Spleen (tissue), 11 donors: ENCODE data around the gene PTHLH. TPM values are rescaled to one million over a fixed set of nuclear protein-coding genes. Genes with fewer than 3 reads are reported as not detected.

ENCODE experiments used
- DNase-seq: peaks from one replicate; pipeline ENCODE4 v3.0.0-alpha.2; 2020
- H3K27ac ChIP-seq, 8 donors: fragments of 200-600 bp; sonication (generic) in 7 of 8; 1 replicate in 4 of 8; 2 replicates in 4 of 8; pipeline versions ENCODE4 v1.5.0 to v1.8.0; 2016 to 2021; ENCODE audit warnings: inconsistent platforms in 4 of 8, mild to moderate bottlenecking in 4 of 8, moderate library complexity in 1 of 8
- H3K27me3 ChIP-seq, 7 donors: fragments of 200-600 bp; sonication (generic) in 6 of 7; replicated peaks in 1 of 7; 1 replicate in 4 of 7; 2 replicates in 3 of 7; pipeline versions ENCODE4 v1.5.0 to v1.8.0; 2016 to 2021; ENCODE audit warnings: inconsistent platforms in 3 of 7, mild to moderate bottlenecking in 1 of 7
- H3K36me3 ChIP-seq, 6 donors: fragments of 200-600 bp; sonication (generic) in 5 of 6; 1 replicate in 4 of 6; 2 replicates in 2 of 6; pipeline versions ENCODE4 v1.5.0 to v1.8.0; 2016 to 2021; ENCODE audit warnings: inconsistent platforms in 2 of 6
- H3K4me1 ChIP-seq, 6 donors: fragments of 200-600 bp; sonication (generic) in 5 of 6; 1 replicate in 3 of 6; 2 replicates in 3 of 6; pipeline versions ENCODE4 v1.5.0 to v1.8.0; 2016 to 2021; ENCODE audit warnings: inconsistent platforms in 3 of 6
- H3K4me3 ChIP-seq, 8 donors: fragments of 200-600 bp; sonication (generic) in 7 of 8; 1 replicate in 4 of 8; 2 replicates in 4 of 8; pipeline versions ENCODE4 v1.5.0 to v1.8.0; 2016 to 2021; ENCODE audit warnings: inconsistent platforms in 4 of 8, mild to moderate bottlenecking in 4 of 8, moderate library complexity in 2 of 8
- H3K9me3 ChIP-seq, 8 donors: fragments of 200-600 bp; sonication (generic) in 7 of 8; 1 replicate in 4 of 8; 2 replicates in 4 of 8; pipeline versions ENCODE4 v1.5.0 to v1.8.0; 2016 to 2021; ENCODE audit warnings: inconsistent platforms in 4 of 8
- CTCF ChIP-seq, 11 experiments: fragments of 200-600 bp in 7 of 11; fragments of 450-650 bp in 4 of 11; sonication (generic) in 4 of 11; IDR thresholded peaks in 8 of 11; conservative IDR thresholded peaks in 3 of 11; 1 replicate in 7 of 11; 2 replicates in 4 of 11; pipeline versions ENCODE4 v1.4.0 to v1.8.0; 2016 to 2021; ENCODE audit warnings: antibody characterized with exemption in 11 of 11, inconsistent platforms in 4 of 11, mild to moderate bottlenecking in 1 of 11
- POLR2A ChIP-seq, 3 donors: fragments of 450-650 bp; IDR thresholded peaks; one replicate each; pipeline ENCODE4 v1.5.1; 2017; ENCODE audit warnings: antibody characterized with exemption in 3 of 3, mild to moderate bottlenecking in 1 of 3
- POLR2AphosphoS5 ChIP-seq, 3 donors: sonication (generic); formaldehyde crosslinking; IDR thresholded peaks; one replicate each; pipeline ENCODE4 v1.5.1; 2017; ENCODE audit warnings: antibody characterized with exemption in 3 of 3
- WGBS, 5 donors: extraction: QIAGEN DNeasy Blood & Tissue Kit in 3 of 5; methylation state at CpG; one replicate each; pipeline versions ENCODE4 v1.1.5 to v1.1.7; 2013 to 2018; 5-methylcytosine and 5-hydroxymethylcytosine counted together
- intact Hi-C: fragments of 100-400 bp; cut with DNase I; formaldehyde crosslinking; loops from one replicate; pipeline ENCODE4 v1.15.0; 2023; ENCODE audit warnings: low total_unique reads
- polyA plus RNA-seq, 3 donors: library from polyadenylated mRNA; stranded (reverse); fragments of 200-250 nt; gene quantifications; one replicate each; pipeline ENCODE4 v1.2.1, GENCODE V29; 2013
- total RNA-seq, 7 donors: library from RNA; depleted of rRNA in 3 of 7; stranded (reverse); fragments of >200 nt in 3 of 7; fragmentation: NEBNext Ultra II Directional in 4 of 7; extraction: Animal tissue kit (Norgen Biotek cat#: 25700) in 4 of 7; gene quantifications; one replicate each; pipeline versions ENCODE4 v1.1.0 to v1.2.1, GENCODE V29; 2016 to 2021
- donor health status: healthy with polysubstance abuse.
- donor health status: DM: no; HTN: no; CAD: no; lungs with moderate emphysema.
- donor health status: DM: no; HTN: no; CAD: no.
- donor health status: Bipolar disorder and iron deficiency.
- donor health status: healthy.
- donor health status: DM: no; HTN: no; CAD: no.
- donor health status: DM: yes; HTN: yes; CAD: no.

Gene PTHLH
- total and polyA plus RNA-seq, 10 donors: 0.30 to 3.2 (median 1.8) TPM; not detected in 1

- intact Hi-C loops: no loop called here
- Histone ChIP-seq H3K4me1 (no peaks in the 10 kb centered on the region), H3K36me3 (no peaks in the 10 kb centered on the region), H3K27ac (no peak overlapping the region), H3K27me3 (peaks cover 0 to 30% (median 0%) of the 10 kb centered on the region in 7 donors), H3K4me3 (no peak overlapping the region), H3K9me3 (no peaks in the 10 kb centered on the region)
- no peak for TF ChIP-seq CTCF (IDR thresholded peaks at IDR 0.05 in 8 of 11, conservative IDR thresholded peaks at IDR 0.05 in 3 of 11)
- TF ChIP-seq POLR2AphosphoS5 (IDR thresholded peaks at IDR 0.05): no peak
- no peak for TF ChIP-seq POLR2A (IDR thresholded peaks at IDR 0.05)
- 70 to 75% (median 73%) methylated on average over 2 of the region's 2 CpGs for WGBS, 5 donors
- DNase-seq: no peak
Measured at GRCh38 chr12:27984275-27984674, 11.7 kb upstream of the PTHLH start.

DNA sequence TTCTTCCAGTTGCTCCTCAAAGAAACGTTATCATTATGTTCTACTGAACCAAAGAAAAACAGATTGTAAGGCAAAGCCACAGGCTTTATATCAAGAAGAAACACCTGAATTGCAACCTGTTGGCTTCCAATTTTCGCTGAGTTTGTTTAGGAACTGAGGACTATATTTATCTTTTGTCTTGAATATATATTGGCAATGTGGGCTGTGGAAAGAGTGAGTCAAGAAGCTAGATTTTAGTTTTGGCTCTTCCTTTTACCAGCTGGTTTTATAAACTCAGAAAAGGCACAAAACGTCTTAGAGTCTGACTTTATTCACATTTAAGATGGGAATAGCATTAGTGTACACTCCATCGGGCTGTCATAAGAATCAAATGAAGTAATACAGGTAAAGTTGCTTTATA lies 10.4 kb upstream of the PTHLH start:
- H3K4me1 ChIP-seq: no peaks in the 10 kb centered on the region
- no peaks in the 10 kb centered on the region for H3K9me3 ChIP-seq
- 59 to 80% (median 67%) methylated on average over 4 of the region's 4 CpGs for WGBS, 5 donors
- TF ChIP-seq POLR2AphosphoS5 (IDR thresholded peaks at IDR 0.05) (no peak), POLR2A (IDR thresholded peaks at IDR 0.05) (no peak), CTCF (IDR thresholded peaks at IDR 0.05 in 8 of 11, conservative IDR thresholded peaks at IDR 0.05 in 3 of 11) (no peak)
- no peak overlapping the region for H3K4me3 ChIP-seq
- peaks cover 0 to 42% (median 0%) of the 10 kb centered on the region in 7 donors for H3K27me3 ChIP-seq
- no peak overlapping the region for H3K27ac ChIP-seq
- no peak for DNase-seq
- H3K36me3 ChIP-seq: no peaks in the 10 kb centered on the region
- intact Hi-C loops: no loop called here

GRCh38 chr12:27982385-27982784 lies 9.9 kb upstream of the PTHLH start:
- Histone ChIP-seq H3K4me3 (no peak overlapping the region), H3K4me1 (no peaks in the 10 kb centered on the region), H3K9me3 (no peaks in the 10 kb centered on the region), H3K27ac (no peak overlapping the region), H3K27me3 (peaks cover 0 to 48% (median 2%) of the 10 kb centered on the region in 7 donors), H3K36me3 (no peaks in the 10 kb centered on the region)
- intact Hi-C loops: no loop called here
- no peak for DNase-seq
- 42 to 66% (median 49%) methylated on average over 2 of the region's 2 CpGs for WGBS, 5 donors
- TF ChIP-seq CTCF (IDR thresholded peaks at IDR 0.05 in 8 of 11, conservative IDR thresholded peaks at IDR 0.05 in 3 of 11) (no peak), POLR2A (IDR thresholded peaks at IDR 0.05) (no peak), POLR2AphosphoS5 (IDR thresholded peaks at IDR 0.05) (no peak)

DNA sequence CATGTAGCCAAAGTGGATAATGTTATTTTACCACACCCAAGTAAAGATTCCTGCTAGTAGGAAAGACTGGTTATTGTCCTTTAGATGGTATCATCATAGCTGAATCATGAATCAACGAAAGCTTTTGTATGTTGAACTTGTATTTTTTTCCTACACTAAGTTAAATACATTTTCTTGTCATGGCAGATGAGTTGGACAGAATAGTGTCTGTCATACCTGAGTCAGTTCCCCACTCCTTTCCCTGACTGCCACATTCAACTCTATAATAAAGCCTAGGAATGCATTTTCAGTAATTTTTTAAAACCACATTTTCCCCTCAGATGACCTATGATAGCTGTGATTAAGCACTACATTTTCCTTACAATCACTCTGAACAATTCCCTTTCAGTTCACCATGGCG lies 9.3 kb upstream of the PTHLH start:
- Histone ChIP-seq H3K4me1 (no peaks in the 10 kb centered on the region), H3K27me3 (peaks cover 0 to 53% (median 6%) of the 10 kb centered on the region in 7 donors), H3K36me3 (no peaks in the 10 kb centered on the region), H3K4me3 (no peak overlapping the region), H3K27ac (no peak overlapping the region), H3K9me3 (no peaks in the 10 kb centered on the region)
- TF ChIP-seq POLR2AphosphoS5 (IDR thresholded peaks at IDR 0.05) (no peak), POLR2A (IDR thresholded peaks at IDR 0.05) (no peak), CTCF (IDR thresholded peaks at IDR 0.05 in 8 of 11, conservative IDR thresholded peaks at IDR 0.05 in 3 of 11) (no peak)
- intact Hi-C loops: no loop called here
- DNase-seq: no peak
- WGBS, 5 donors: 66 to 77% (median 71%) methylated on average over 2 of the region's 2 CpGs
